Ovary (tissue), 3 donors: ENCODE data around the gene AKT1.

ENCODE experiments used
- CTCF ChIP-seq, 3 donors: fragments of 450-650 bp in 2 of 3; fragments of 200-600 bp in 1 of 3; IDR thresholded peaks; one replicate each; pipeline versions ENCODE4 v1.5.1 to v1.8.0; 2016 to 2022; ENCODE audit warnings: antibody characterized with exemption in 3 of 3, mild to moderate bottlenecking in 1 of 3
- POLR2A ChIP-seq: fragments of 450-650 bp; IDR thresholded peaks from one replicate; pipeline ENCODE4 v1.6.1; 2017; ENCODE audit warnings: antibody characterized with exemption, mild to moderate bottlenecking, moderate library complexity
- donor health status: DM: no; HTN: no; CAD: no.

GRCh38 chr14:104821971-104822608 lies 26.5 kb upstream of the AKT1 start:
- TF ChIP-seq CTCF (IDR thresholded peaks at IDR 0.05) (no peak), POLR2A (no peak)
